Measurements from ENCODE around the gene REV1.
"Not testable (repeated sequence)": the region's sequence is repeated elsewhere in the genome, so short reads cannot be mapped to it uniquely, and the experiment has no call there.

The REV1 gene

DNA sequence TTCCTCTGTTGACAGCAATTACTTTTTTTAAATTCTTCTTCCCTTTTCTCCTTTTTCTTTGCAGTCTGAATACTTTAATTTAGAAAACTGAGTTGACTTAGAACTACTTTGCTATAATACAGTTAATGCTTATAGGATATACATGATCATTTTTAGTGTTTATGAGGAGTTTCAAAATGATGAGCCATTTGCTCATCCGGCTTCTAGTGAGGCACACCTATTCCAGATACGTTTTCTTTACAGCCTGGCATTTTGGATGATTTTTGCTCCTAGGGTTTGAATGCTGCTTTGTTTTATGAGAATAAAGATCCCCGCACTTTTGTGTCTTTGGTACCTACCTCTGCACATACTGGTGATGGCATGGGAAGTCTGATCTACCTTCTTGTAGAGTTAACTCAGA is 99.9 kb downstream of the REV1 start:
- TF ChIP-seq ZNF274 (IDR thresholded peaks at IDR 0.05; ENCODE audit: low read depth, low read length) = no peak

DNA sequence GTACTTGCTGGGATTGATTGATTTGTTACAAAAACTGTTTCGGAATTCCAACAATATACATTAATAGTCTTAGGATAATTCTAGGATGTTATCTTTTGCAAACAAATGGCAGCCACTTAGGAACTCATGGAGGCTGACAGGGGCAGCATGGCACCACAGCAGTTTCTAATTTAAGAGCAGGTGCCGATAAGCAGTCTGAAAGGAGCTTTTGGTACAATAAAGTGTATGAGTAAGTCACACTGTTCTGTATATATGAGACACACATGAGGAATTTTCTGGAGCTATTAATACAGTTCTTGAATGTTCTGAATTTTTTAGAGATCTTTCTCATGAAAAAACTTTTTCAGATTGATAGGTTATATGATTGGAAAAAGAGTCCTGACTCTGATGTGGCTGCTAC is 100.4 kb downstream of the REV1 start:
- H3K4me3 ChIP-seq (ENCODE audit: low read length) = no peak overlapping the region
- TF ChIP-seq ZNF274 (IDR thresholded peaks at IDR 0.05; ENCODE audit: low read depth, low read length) = no peak

More for the DNA sequence above, 99.9 kb downstream of the REV1 start:
- no peak overlapping the region for H3K4me3 ChIP-seq (ENCODE audit: low read length)

DNA sequence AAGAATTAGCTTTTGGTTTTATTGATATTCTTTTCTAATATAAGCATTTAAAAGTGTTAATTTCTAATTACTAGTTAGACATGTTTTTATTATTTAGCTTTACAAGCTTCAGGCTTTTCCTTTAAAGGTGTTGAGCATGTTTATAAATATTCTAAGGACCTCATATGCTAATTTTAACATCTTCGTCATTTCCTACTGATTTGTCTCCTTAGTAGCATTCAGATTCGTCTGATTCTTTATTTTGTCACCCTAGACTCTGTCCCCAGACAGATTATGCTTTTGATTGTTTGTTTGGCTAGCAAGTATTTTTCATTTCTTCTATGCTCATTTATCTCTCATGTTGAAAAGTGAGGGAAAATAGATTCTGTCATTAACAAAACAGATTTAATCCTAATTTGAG is 100.9 kb downstream of the REV1 start:
- no peak overlapping the region for H3K4me3 ChIP-seq (ENCODE audit: low read length)
- TF ChIP-seq ZNF274 (IDR thresholded peaks at IDR 0.05; ENCODE audit: low read depth, low read length) = no peak

DNA sequence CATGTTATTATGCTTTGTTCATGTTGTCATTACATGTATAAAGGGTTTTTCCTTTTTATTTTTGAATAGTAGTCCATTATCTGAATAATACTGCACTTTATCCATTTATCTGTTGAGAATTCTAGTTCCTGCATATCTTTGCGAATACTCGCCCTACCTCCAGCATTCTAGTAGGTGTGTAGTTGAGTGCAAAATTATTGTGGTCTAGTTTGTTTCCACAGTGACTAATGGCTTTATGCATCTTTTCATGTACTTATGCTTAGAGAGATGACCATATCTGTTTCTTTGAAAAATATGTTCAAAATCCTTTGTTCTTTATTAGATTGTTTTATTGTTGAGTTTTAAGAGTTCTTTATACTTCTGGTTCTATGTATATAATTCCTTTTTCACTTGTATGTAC is 103.8 kb downstream of the REV1 start:
- TF ChIP-seq ZNF274 (IDR thresholded peaks at IDR 0.05; ENCODE audit: low read depth, low read length) = no peak
- H3K4me3 ChIP-seq (ENCODE audit: low read length) = no peak overlapping the region

DNA sequence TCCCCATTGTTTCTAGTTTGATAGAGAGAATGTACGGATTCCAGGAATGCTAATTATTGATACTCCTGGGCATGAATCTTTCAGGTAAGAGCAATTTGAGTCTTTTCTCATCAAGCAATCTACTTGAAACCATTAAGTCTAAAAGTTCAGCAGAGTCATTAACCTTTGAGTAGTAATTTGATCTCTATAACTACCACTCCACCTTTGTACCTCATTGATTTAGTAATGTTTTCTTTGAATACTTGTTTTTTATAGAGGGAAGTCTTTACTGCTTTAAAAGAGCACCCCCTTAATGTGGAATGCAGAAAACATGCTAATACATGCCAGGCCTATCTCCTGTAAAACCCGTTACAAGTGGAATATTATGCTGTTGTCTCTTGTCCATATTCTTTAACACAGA is 107.7 kb downstream of the REV1 start:
- H3K4me3 ChIP-seq (ENCODE audit: low read length) = no peak overlapping the region
- no peak for TF ChIP-seq ZNF274 (IDR thresholded peaks at IDR 0.05; ENCODE audit: low read depth, low read length)

DNA sequence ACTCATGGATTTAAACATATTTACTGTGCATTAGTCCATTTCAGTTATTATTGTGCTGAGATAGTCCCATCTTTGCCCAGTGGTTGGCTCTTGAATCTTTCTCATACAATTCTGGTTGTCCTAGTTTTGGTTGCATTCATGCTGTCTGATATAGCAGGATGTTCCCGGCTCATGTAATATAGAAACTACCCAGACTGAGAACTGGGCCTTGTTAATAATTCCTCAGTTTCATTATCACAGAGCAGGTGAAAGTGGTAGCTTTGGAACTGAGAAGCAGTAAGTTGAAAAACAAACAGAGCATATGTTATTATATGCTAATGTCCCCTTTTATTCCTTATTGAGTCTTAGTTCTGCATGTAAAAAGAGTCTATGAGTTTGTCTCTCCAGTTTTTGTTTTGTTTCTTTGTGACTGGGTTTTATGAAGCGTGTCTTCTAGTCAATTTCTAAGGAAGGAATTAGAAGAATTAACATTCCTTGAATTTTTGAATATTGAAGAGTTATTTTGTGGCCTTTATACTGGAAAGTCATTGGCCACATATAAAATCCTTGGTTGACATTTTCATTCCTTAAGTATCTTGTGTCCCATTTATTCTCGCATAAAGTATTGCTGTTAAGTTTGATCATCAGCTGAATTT is 109.3 kb downstream of the REV1 start:
- no peak for TF ChIP-seq ZNF274 (IDR thresholded peaks at IDR 0.05; ENCODE audit: low read depth, low read length)
- no peak overlapping the region for H3K4me3 ChIP-seq (ENCODE audit: low read length)

DNA sequence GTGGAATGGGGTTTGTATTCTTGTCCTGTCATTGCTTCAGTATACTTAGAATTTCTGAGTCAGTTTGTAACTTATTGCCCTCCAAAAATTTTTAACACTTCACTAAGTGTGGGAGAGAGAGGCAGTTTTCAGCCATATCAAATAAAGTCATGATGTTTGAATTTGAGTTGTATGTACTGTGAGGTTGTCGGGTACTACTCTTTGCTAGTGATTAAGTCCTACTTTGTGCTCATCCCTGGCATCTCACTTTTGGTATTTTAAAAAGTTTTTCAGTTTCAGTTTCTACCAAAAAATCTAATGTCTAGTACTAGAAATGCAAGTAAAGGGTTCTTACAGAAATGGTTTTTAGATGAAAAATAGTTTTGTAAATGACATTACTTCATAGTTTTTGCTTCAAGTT is 111.9 kb downstream of the REV1 start:
- H3K4me3 ChIP-seq (ENCODE audit: low read length) = no peak overlapping the region
- no peak for TF ChIP-seq ZNF274 (IDR thresholded peaks at IDR 0.05; ENCODE audit: low read depth, low read length)

DNA sequence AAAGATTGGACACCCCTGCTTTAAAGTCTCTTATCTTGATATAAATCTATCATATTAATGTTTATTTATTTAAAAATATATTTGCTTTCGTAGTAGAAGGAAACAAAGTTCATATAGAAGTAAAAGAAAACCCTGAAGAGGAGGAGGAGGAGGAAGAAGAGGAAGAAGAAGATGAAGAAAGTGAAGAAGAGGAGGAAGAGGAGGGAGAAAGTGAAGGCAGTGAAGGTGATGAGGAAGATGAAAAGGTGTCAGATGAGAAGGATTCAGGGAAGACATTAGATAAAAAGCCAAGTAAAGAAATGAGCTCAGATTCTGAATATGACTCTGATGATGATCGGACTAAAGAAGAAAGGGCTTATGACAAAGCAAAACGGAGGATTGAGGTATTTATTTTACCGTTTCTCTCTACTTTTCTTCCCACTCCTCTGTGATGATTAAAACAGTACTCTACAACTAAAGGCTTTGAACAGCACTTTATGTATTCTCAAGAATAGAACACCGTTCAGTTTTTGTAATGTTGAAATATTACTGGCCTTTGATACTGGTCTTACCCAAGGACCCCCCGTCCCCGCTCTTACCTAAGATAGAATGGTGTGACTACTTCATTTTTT is 113.5 kb downstream of the REV1 start:
- no peak for TF ChIP-seq ZNF274 (IDR thresholded peaks at IDR 0.05; ENCODE audit: low read depth, low read length)
- H3K4me3 ChIP-seq (ENCODE audit: low read length) = no peak overlapping the region

DNA sequence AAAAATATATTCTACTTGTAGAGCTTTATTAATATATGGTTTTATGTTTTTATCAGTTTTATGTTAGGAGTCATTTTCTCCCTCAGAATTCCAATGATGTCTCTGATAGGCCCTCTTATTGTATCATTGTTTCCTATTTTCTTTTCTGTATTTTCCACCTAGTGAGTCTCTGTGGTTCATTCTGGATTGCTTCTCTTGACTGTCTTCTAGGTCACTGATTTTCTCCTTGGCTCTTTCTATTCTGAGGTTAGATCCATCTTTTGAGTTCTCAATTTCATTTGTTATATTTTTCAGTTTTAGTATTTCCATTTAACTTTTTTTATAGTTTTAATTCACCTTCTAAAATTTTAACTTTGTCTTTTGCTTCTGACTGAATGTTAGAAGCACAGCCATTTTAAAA is 115.1 kb downstream of the REV1 start:
- no peak for TF ChIP-seq ZNF274 (IDR thresholded peaks at IDR 0.05; ENCODE audit: low read depth, low read length)
- H3K4me3 ChIP-seq (ENCODE audit: low read length) = no peak overlapping the region

DNA sequence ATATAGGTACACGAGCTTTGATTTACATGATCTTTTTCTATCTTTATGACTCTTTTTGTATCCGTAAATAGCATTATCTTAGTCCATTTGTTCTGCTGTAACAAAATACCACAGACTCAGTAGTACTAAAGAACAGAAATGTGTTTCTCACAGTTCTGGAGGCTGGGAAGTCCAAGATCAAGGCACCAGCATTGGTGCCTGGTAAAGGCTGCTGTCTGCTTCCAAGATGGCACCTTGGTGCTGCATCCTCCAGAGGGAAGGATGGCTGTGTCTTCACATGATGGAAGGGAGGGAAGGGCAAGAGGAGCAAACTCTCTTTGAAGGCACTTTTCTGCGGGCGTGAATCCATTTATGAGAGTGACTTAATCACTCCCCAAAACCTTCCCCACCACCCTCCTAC is 116.7 kb downstream of the REV1 start:
- TF ChIP-seq ZNF274 (IDR thresholded peaks at IDR 0.05; ENCODE audit: low read depth, low read length) = no peak
- H3K4me3 ChIP-seq (ENCODE audit: low read length) = no peak overlapping the region

DNA sequence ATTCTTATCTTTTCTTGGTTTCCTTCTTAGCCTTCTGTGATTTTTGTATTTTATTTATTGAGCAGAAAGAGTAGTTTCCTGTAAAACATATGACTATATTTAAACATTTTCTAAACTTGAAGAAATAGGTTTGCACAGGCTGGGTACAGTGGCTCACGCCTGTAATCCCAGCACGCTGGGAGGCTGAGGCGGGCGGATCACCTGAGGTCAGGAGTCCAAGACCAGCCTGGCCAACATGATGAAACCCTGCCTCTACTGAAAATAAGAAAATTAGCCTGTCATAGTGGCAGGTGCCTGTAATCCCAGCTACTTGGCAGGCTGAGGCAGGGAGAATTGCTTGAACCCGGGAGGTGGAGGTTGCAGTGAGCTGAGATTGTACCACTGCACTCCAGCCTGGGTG is 121.0 kb downstream of the REV1 start:
- not testable (repeated sequence) for H3K4me3 ChIP-seq (ENCODE audit: low read length)

DNA sequence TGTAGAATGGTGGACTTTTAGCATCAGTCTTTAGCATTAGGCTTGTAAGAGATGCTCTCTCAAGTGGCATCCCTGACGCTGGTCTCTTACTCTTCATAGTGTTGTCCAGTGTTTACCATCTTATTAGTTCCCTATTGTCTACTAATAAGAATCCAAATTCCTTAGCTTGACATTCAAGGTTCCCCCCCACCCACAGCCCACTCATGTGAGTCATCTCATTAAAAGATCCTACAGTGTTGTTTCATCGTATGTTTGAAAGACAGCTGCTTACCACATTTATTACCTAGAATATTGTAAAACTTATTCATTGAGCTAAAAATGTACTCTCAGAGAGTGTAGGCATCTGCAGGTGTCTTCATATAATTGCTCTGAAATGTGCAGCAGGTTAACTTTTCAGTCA is 124.2 kb downstream of the REV1 start:
- TF ChIP-seq ZNF274 (IDR thresholded peaks at IDR 0.05; ENCODE audit: low read depth, low read length) = no peak
- no peak overlapping the region for H3K4me3 ChIP-seq (ENCODE audit: low read length)

DNA sequence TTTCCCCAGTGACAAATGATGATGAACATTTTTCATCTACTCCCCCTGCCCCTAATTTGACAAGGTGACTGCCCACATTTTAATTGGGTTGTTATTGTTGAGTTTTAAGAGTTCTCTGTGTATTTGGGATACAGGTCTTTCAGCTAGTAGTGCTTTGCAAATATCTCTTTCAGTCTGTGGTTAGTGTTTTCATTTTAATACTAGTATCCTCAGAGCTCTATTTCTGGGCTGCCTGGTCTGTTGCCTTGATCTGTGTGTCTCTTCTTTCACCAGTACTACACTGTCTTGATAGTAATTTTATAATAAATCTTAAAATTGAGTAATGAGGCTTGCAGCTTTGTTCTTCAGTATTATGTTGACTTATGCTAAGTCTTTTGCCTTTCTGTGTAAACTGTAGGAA is 133.0 kb downstream of the REV1 start:
- no peak overlapping the region for H3K4me3 ChIP-seq (ENCODE audit: low read length)
- no peak for TF ChIP-seq ZNF274 (IDR thresholded peaks at IDR 0.05; ENCODE audit: low read depth, low read length)

DNA sequence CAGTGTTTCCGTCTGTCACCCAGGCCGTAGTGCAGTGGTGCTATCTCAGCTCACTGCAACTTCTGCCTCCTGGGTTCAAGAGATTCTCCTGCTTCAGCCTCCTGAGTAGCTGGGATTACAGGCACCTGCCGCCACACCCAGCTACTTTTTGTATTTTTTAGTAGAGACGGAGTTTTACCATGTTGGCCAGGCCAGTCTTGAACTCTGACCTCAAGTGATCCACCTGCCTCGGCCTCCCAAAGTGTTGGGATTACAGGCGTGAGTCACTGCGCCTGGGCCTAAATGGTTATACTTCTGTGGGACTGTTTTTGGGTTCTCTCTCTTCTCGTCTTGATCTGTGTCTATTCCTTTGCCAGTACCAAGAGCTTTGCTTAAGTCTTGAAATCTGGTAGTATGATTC is 135.0 kb downstream of the REV1 start:
- not testable (repeated sequence) for H3K4me3 ChIP-seq (ENCODE audit: low read length)

DNA sequence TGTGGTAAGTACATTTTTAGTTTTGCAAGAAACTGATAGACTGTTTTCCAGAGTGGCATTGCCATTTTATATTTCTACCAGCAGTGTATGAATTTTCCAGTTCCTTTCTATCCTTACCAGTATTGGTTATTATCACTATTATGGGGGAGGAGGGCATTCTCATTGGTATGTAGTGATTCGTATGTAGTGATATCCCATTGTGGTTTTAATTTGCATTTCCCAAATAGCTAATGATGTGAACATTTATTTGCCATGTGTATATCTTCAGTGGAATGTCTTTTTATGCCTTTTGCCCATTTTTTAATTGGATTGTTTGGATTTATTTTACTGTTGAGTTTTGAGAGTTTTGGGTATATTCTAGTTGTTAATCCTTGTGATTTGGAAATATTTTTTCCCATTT is 135.7 kb downstream of the REV1 start:
- TF ChIP-seq ZNF274 (IDR thresholded peaks at IDR 0.05; ENCODE audit: low read depth, low read length) = no peak
- no peak overlapping the region for H3K4me3 ChIP-seq (ENCODE audit: low read length)
